PC-9 (cell line): ENCODE results near the gene VRK1. TPM values are rescaled to one million over a fixed set of nuclear protein-coding genes. Genes with fewer than 3 reads are reported as not detected.
"Not testable (repeated sequence)": the region's sequence is repeated elsewhere in the genome, so short reads cannot be mapped to it uniquely, and the experiment has no call there.

Experiments
- BruUV-seq: library from RNA; stranded (reverse); fragments of 400-500 nt; replicated peaks from 2 replicates; lab custom pipeline; 2021; lab: Mats Ljungman, UMichigan
- CTCF ChIA-PET: fragments of 300-600 bp; sonication (Branson Sonifier 250); formaldehyde crosslinking; loops from one replicate; lab custom pipeline; 2022; ENCODE audit warnings: antibody characterized with exemption; lab: Charles Lee
- POLR2A ChIA-PET: fragments of 300-600 bp; sonication (Branson Sonifier 250); formaldehyde crosslinking; loops from one replicate; lab custom pipeline; 2022; ENCODE audit warnings: antibody characterized with exemption; ENCODE audit not compliant: unreplicated experiment; lab: Charles Lee
- DNase-seq, 2 experiments: peaks; one replicate each; pipeline versions ENCODE4 v3.0.0 to v3.0.0-alpha.2; 2015 to 2022; ENCODE audit warnings: mixed read lengths in 1 of 2
- H2AFZ ChIP-seq: fragments of 200-600 bp; sonication (generic); 2 replicates; pipeline ENCODE4 v1.8.1; 2017; ENCODE audit warnings: antibody characterized with exemption
- H3F3A ChIP-seq: fragments of 200-600 bp; sonication (generic); 2 replicates; pipeline ENCODE4 v1.8.1; 2017; ENCODE audit warnings: antibody characterized with exemption, mild to moderate bottlenecking, low read depth; ENCODE audit not compliant: insufficient read depth
- H3K27ac ChIP-seq: fragments of 200-600 bp; sonication (generic); 2 replicates; pipeline ENCODE4 v1.6.1; 2016; ENCODE audit warnings: mixed run types
- H3K27me3 ChIP-seq: fragments of 200-600 bp; sonication (generic); 2 replicates; pipeline ENCODE4 v1.6.1; 2016; ENCODE audit warnings: low read depth, mixed run types; ENCODE audit not compliant: insufficient read depth
- H3K36me3 ChIP-seq: fragments of 200-600 bp; sonication (generic); 2 replicates; pipeline ENCODE4 v1.6.1; 2016; ENCODE audit warnings: low read depth, mixed run types
- H3K4me1 ChIP-seq: fragments of 200-600 bp; sonication (generic); replicated peaks from 2 replicates; pipeline ENCODE4 v1.6.1; 2016; ENCODE audit warnings: mixed run types; ENCODE audit not compliant: insufficient read depth
- H3K4me2 ChIP-seq: fragments of 200-600 bp; sonication (generic); 2 replicates; pipeline ENCODE4 v1.6.1; 2017; ENCODE audit warnings: mixed run types
- H3K4me3 ChIP-seq: fragments of 200-600 bp; sonication (generic); 2 replicates; pipeline ENCODE4 v1.6.1; 2016; ENCODE audit warnings: mixed run types
- H3K79me2 ChIP-seq: fragments of 200-600 bp; sonication (generic); 2 replicates; pipeline ENCODE4 v1.6.1; 2017; ENCODE audit warnings: low read depth, mixed run types
- H3K9me2 ChIP-seq: fragments of 200-600 bp; sonication (generic); 2 replicates; pipeline ENCODE4 v1.8.1; 2017; ENCODE audit warnings: mild to moderate bottlenecking; ENCODE audit not compliant: insufficient read depth
- H3K9me3 ChIP-seq: fragments of 200-600 bp; sonication (generic); 2 replicates; pipeline ENCODE4 v1.8.1; 2016; ENCODE audit warnings: low read depth; ENCODE audit not compliant: insufficient read depth
- H4K20me1 ChIP-seq: fragments of 200-600 bp; sonication (generic); 2 replicates; pipeline ENCODE4 v1.8.1; 2017; ENCODE audit not compliant: insufficient read depth
- EZH2 ChIP-seq: fragments of 200-600 bp; sonication (generic); IDR thresholded peaks from 2 replicates; pipeline ENCODE4 v1.8.0; 2017; ENCODE audit warnings: antibody characterized with exemption, low read depth
- intact Hi-C: fragments of 100-400 bp; cut with micrococcal nuclease; formaldehyde crosslinking; loops from one replicate; pipeline ENCODE4 v1.10.0; 2022; ENCODE audit not compliant: unreplicated experiment
- total RNA-seq: library from RNA; stranded (reverse); gene quantifications from 2 replicates; pipeline ENCODE4 v1.2.3, GENCODE V29; 2021
- TF ChIP-seq, protein P1 (sequence below): fragments of 200-600 bp; sonication (generic); conservative IDR thresholded peaks from 2 replicates; pipeline ENCODE4 v1.6.1; 2017; ENCODE audit warnings: mixed run types, antibody characterized with exemption, mild to moderate bottlenecking, moderate library complexity

Gene VRK1
- total RNA-seq, 1 experiment from 2014 or later: 6.8 TPM

DNA sequence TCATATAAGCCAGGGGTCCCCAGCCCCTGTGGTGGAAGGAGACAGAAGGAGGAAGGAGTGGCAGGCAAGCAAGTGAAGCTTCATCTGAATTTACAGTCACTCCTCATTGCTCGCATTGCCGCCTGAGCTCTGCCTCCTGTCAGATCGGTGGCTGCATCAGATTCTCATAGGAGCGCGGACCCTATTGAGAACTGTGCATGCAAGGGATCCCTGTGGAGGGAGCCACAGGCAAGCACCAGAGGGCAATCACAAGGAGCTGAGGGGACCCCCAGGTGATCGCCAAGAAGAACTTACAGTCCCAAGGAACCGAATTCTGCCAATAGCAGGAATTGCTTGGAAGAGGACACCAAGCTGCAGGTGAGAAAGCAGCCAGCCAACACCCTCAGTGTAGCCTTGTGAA, 33.2 kb upstream of the VRK1 start:
- Histone ChIP-seq H3K4me1 (no peaks in the 10 kb centered on the region), H3K4me2 (no peak overlapping the region), H3F3A (no peaks in the 10 kb centered on the region), H2AFZ (no peak overlapping the region), H3K79me2 (no peaks in the 10 kb centered on the region), H3K4me3 (no peak overlapping the region), H4K20me1 (no peaks in the 10 kb centered on the region), H3K27ac (no peak overlapping the region), H3K36me3 (no peaks in the 10 kb centered on the region), H3K27me3 (peaks cover 5% of the 10 kb centered on the region; the same call in 1 of the 2 replicates), H3K9me2 (no peaks in the 10 kb centered on the region), H3K9me3 (no peaks in the 10 kb centered on the region)
- BruUV-seq: no TSS peak
- TF ChIP-seq, protein P1, sequence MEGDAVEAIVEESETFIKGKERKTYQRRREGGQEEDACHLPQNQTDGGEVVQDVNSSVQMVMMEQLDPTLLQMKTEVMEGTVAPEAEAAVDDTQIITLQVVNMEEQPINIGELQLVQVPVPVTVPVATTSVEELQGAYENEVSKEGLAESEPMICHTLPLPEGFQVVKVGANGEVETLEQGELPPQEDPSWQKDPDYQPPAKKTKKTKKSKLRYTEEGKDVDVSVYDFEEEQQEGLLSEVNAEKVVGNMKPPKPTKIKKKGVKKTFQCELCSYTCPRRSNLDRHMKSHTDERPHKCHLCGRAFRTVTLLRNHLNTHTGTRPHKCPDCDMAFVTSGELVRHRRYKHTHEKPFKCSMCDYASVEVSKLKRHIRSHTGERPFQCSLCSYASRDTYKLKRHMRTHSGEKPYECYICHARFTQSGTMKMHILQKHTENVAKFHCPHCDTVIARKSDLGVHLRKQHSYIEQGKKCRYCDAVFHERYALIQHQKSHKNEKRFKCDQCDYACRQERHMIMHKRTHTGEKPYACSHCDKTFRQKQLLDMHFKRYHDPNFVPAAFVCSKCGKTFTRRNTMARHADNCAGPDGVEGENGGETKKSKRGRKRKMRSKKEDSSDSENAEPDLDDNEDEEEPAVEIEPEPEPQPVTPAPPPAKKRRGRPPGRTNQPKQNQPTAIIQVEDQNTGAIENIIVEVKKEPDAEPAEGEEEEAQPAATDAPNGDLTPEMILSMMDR: no peak
- TF ChIP-seq EZH2: no peak
- intact Hi-C loops: no loop called here
- POLR2A ChIA-PET: no interaction called here
- DNase-seq: no peak
- CTCF ChIA-PET: no interaction called here

DNA sequence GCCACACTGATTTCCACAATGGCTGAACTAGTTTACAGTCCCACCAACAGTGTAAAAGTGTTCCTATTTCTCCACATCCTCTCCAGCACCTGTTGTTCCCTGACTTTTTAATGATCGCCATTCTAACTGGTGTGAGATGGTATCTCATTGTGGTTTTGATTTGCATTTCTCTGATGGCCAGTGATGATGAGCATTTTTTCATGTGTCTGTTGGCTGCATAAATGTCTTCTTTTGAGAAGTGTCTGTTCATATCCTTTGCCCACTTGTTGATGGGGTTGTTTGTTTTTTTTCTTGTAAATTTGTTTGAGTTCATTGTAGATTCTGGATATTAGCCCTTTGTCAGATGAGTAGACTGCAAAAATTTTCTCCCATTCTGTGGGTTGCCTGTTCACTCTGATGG, 32.0 kb upstream of the VRK1 start:
- H3K4me1 ChIP-seq, H3F3A ChIP-seq, H3K36me3 ChIP-seq, intact Hi-C loops, H3K9me3 ChIP-seq, H2AFZ ChIP-seq, POLR2A ChIA-PET, H3K4me2 ChIP-seq, H3K9me2 ChIP-seq, BruUV-seq, H4K20me1 ChIP-seq, H3K27ac ChIP-seq, H3K27me3 ChIP-seq, H3K4me3 ChIP-seq, H3K79me2 ChIP-seq, CTCF ChIA-PET, DNase-seq: not testable (repeated sequence)

DNA sequence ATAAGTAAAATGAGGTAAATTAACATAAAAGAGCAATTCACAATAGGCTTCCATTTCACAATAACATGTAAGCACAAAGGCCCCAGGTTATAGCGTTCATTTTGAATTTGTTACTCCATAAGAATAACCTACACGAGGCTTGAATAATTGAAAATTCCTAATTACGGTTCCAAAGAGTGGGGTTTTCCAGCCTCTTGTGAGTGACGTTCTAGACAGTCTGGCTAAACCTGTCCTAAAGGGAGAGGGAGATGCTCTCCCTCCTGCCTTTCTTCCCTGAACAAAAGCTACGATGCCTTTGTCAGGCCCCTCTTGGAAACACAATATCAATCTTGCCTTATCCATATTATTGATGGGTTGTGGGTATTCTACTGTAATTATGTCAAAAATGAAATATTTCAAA, 24.3 kb upstream of the VRK1 start:
- Histone ChIP-seq H3K4me2 (no peak overlapping the region), H3K4me1 (no peaks in the 10 kb centered on the region), H3K36me3 (no peaks in the 10 kb centered on the region), H3K27ac (no peak overlapping the region), H3K9me3 (no peaks in the 10 kb centered on the region), H3F3A (no peaks in the 10 kb centered on the region), H3K27me3 (peaks cover 4% of the 10 kb centered on the region; the same call in 1 of the 2 replicates), H4K20me1 (no peaks in the 10 kb centered on the region), H3K9me2 (no peaks in the 10 kb centered on the region), H3K4me3 (no peak overlapping the region), H2AFZ (no peak overlapping the region), H3K79me2 (no peaks in the 10 kb centered on the region)
- DNase-seq: no peak
- POLR2A ChIA-PET: no interaction called here
- no TSS peak for BruUV-seq
- TF ChIP-seq EZH2: no peak
- TF ChIP-seq, protein P1: no peak
- intact Hi-C loops: no loop called here
- CTCF ChIA-PET: no interaction called here

DNA sequence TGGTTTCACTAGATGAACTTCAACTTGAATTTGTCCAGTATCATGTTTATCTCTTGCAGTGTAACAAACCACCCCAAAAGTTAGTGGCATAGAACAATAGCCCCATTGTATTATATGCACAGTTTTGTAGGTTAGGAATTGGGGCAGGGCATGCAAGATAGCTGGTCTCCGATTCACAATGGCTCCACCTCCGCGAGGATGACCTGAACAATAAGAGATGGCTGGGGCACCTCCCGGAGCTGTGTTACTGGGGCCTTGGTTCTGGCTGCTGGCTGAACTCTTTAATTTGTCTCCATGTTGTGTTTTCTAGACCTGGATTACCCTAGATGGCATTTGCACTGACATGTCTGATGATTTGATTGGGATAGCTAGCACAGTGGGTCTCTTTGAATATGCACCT, 20.4 kb upstream of the VRK1 start:
- DNase-seq: no peak
- H3K27me3 ChIP-seq: no peaks in the 10 kb centered on the region
- no peaks in the 10 kb centered on the region for H3F3A ChIP-seq
- H3K4me2 ChIP-seq: no peak overlapping the region
- no peaks in the 10 kb centered on the region for H4K20me1 ChIP-seq
- ChIA-PET CTCF (no interaction called here), POLR2A (no interaction called here)
- H3K36me3 ChIP-seq: no peaks in the 10 kb centered on the region
- no peak overlapping the region for H3K27ac ChIP-seq
- TF ChIP-seq, protein P1: no peak
- TF ChIP-seq EZH2: no peak
- intact Hi-C loops: no loop called here
- no peaks in the 10 kb centered on the region for H3K9me3 ChIP-seq
- H3K4me1 ChIP-seq: no peaks in the 10 kb centered on the region
- no peak overlapping the region for H3K4me3 ChIP-seq
- H3K79me2 ChIP-seq: no peaks in the 10 kb centered on the region
- H3K9me2 ChIP-seq: no peaks in the 10 kb centered on the region
- BruUV-seq: no TSS peak
- no peak overlapping the region for H2AFZ ChIP-seq
